ENCODE measurements around the gene SLCO3A1. TPM values are rescaled to one million over a fixed set of nuclear protein-coding genes. Genes with fewer than 3 reads are reported as not detected.

SLCO3A1 gene
- total and polyA plus RNA-seq, 4 donors: 1.6 to 3.6 (median 2.4) TPM

DNA sequence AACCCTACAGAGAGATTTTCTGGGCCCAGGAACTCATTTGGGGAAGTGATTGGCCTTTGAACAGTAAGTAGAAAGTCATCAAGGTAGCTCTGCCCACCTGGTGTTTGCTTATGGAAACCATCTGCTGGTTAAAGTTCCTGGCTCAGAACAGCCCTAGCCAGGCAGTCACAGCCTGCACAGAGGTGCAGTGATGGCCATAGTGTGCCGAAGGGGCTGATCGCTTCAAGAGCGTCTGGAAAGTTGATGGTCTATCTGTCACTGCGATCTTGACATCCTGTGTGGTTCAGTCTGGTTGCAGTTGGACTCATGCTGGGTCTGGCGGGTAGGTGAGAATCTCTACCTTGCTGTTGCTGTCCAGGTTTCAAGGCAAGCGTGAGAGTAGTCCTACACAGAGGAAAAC, 151.6 kb downstream of the SLCO3A1 start:
- no peak for DNase-seq (ENCODE audit: low spot score)
- WGBS: 85% methylated on average over 6 of the region's 6 CpGs

More for the DNA sequence above, 151.6 kb downstream of the SLCO3A1 start:
- Histone ChIP-seq H3K9me3 (ENCODE audit: control insufficient read depth in 4 of 4, low read length in 3 of 4) (no peaks in the 10 kb centered on the region), H3K9ac (ENCODE audit: low read depth in 1 of 2, low read length in 2 of 2) (no peak overlapping the region), H3K4me1 (ENCODE audit: control insufficient read depth in 4 of 4, insufficient read depth in 4 of 4, low read length in 3 of 4) (no peaks in the 10 kb centered on the region), H3K27ac (ENCODE audit: low read depth in 1 of 2, low read length in 2 of 2) (no peak overlapping the region), H3K36me3 (ENCODE audit: control insufficient read depth in 4 of 4, insufficient read depth in 3 of 4, low read depth in 1 of 4, low read length in 3 of 4) (no peaks in the 10 kb centered on the region), H3K4me3 (ENCODE audit: low read depth in 1 of 3, low read length in 3 of 3) (no peak overlapping the region), H3K27me3 (ENCODE audit: control insufficient read depth in 4 of 4, insufficient read depth in 4 of 4, low read length in 3 of 4) (peaks cover 0 to 2% (median 0%) of the 10 kb centered on the region in 4 donors)
- TF ChIP-seq EGR1 (IDR thresholded peaks at IDR 0.05; ENCODE audit: low read depth in 2 of 2) (no peak), YY1 (IDR thresholded peaks at IDR 0.05) (no peak), FOXA1 (IDR thresholded peaks at IDR 0.05) (no peak), SP1 (IDR thresholded peaks at IDR 0.05) (no peak), JUND (IDR thresholded peaks at IDR 0.05) (no peak), HNF4A (conservative IDR thresholded peaks at IDR 0.05) (no peak), RAD21 (IDR thresholded peaks at IDR 0.05) (no peak), HNF4G (IDR thresholded peaks at IDR 0.05) (no peak), NR2F2 (IDR thresholded peaks at IDR 0.05) (no peak), FOXA2 (IDR thresholded peaks at IDR 0.05) (no peak), RXRA (IDR thresholded peaks at IDR 0.05) (no peak)
- TF ChIP-seq, protein P1, sequence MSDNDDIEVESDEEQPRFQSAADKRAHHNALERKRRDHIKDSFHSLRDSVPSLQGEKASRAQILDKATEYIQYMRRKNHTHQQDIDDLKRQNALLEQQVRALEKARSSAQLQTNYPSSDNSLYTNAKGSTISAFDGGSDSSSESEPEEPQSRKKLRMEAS (IDR thresholded peaks at IDR 0.05): no peak
- TF ChIP-seq, protein P2, sequence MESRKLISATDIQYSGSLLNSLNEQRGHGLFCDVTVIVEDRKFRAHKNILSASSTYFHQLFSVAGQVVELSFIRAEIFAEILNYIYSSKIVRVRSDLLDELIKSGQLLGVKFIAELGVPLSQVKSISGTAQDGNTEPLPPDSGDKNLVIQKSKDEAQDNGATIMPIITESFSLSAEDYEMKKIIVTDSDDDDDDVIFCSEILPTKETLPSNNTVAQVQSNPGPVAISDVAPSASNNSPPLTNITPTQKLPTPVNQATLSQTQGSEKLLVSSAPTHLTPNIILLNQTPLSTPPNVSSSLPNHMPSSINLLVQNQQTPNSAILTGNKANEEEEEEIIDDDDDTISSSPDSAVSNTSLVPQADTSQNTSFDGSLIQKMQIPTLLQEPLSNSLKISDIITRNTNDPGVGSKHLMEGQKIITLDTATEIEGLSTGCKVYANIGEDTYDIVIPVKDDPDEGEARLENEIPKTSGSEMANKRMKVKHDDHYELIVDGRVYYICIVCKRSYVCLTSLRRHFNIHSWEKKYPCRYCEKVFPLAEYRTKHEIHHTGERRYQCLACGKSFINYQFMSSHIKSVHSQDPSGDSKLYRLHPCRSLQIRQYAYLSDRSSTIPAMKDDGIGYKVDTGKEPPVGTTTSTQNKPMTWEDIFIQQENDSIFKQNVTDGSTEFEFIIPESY (IDR thresholded peaks at IDR 0.05): no peak
- TF ChIP-seq, protein P3, sequence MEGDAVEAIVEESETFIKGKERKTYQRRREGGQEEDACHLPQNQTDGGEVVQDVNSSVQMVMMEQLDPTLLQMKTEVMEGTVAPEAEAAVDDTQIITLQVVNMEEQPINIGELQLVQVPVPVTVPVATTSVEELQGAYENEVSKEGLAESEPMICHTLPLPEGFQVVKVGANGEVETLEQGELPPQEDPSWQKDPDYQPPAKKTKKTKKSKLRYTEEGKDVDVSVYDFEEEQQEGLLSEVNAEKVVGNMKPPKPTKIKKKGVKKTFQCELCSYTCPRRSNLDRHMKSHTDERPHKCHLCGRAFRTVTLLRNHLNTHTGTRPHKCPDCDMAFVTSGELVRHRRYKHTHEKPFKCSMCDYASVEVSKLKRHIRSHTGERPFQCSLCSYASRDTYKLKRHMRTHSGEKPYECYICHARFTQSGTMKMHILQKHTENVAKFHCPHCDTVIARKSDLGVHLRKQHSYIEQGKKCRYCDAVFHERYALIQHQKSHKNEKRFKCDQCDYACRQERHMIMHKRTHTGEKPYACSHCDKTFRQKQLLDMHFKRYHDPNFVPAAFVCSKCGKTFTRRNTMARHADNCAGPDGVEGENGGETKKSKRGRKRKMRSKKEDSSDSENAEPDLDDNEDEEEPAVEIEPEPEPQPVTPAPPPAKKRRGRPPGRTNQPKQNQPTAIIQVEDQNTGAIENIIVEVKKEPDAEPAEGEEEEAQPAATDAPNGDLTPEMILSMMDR (IDR thresholded peaks at IDR 0.05; ENCODE audit: low read depth, low read length, missing input control): no peak
- TF ChIP-seq, protein P4, sequence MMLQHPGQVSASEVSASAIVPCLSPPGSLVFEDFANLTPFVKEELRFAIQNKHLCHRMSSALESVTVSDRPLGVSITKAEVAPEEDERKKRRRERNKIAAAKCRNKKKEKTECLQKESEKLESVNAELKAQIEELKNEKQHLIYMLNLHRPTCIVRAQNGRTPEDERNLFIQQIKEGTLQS (IDR thresholded peaks at IDR 0.05): no peak
- TF ChIP-seq, protein P5, sequence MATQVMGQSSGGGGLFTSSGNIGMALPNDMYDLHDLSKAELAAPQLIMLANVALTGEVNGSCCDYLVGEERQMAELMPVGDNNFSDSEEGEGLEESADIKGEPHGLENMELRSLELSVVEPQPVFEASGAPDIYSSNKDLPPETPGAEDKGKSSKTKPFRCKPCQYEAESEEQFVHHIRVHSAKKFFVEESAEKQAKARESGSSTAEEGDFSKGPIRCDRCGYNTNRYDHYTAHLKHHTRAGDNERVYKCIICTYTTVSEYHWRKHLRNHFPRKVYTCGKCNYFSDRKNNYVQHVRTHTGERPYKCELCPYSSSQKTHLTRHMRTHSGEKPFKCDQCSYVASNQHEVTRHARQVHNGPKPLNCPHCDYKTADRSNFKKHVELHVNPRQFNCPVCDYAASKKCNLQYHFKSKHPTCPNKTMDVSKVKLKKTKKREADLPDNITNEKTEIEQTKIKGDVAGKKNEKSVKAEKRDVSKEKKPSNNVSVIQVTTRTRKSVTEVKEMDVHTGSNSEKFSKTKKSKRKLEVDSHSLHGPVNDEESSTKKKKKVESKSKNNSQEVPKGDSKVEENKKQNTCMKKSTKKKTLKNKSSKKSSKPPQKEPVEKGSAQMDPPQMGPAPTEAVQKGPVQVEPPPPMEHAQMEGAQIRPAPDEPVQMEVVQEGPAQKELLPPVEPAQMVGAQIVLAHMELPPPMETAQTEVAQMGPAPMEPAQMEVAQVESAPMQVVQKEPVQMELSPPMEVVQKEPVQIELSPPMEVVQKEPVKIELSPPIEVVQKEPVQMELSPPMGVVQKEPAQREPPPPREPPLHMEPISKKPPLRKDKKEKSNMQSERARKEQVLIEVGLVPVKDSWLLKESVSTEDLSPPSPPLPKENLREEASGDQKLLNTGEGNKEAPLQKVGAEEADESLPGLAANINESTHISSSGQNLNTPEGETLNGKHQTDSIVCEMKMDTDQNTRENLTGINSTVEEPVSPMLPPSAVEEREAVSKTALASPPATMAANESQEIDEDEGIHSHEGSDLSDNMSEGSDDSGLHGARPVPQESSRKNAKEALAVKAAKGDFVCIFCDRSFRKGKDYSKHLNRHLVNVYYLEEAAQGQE (IDR thresholded peaks at IDR 0.05): no peak
